NCI-H187 treated with DMSO at 0.1 percent for 48 hours (cell line): Measurements from ENCODE around the gene NTSR1.

Experiments used
- DNase-seq: peaks from one replicate; lab custom pipeline; 2025; lab: John Stamatoyannopoulos, UW

NTSR1 gene

GRCh38 chr20:62787321-62787720 lies 78.7 kb downstream of the NTSR1 start:
- no peak for DNase-seq

GRCh38 chr20:62787866-62788265 lies 79.2 kb downstream of the NTSR1 start:
- DNase-seq: no peak

- no peak for DNase-seq
Measured at GRCh38 chr20:62788607-62789006, 80.0 kb downstream of the NTSR1 start.

- DNase-seq: no peak
Measured at GRCh38 chr20:62790075-62790474, 81.4 kb downstream of the NTSR1 start.

- DNase-seq: peak; percentile 60
Measured at GRCh38 chr20:62791301-62792181, 82.9 kb downstream of the NTSR1 start.

GRCh38 chr20:62792182-62792939 lies 83.7 kb downstream of the NTSR1 start:
- DNase-seq: no peak

- DNase-seq: peak; percentile 20
Measured at GRCh38 chr20:62792940-62793756, 84.5 kb downstream of the NTSR1 start.

GRCh38 chr20:62793757-62794006 lies 85.0 kb downstream of the NTSR1 start:
- DNase-seq: no peak

GRCh38 chr20:62794007-62794724 lies 85.5 kb downstream of the NTSR1 start:
- peak; percentile 43 for DNase-seq

GRCh38 chr20:62795023-62795761 lies 86.6 kb downstream of the NTSR1 start:
- DNase-seq: no peak

- DNase-seq: no peak
Measured at GRCh38 chr20:62796699-62797491, 88.3 kb downstream of the NTSR1 start.

GRCh38 chr20:62797671-62798532 lies 89.3 kb downstream of the NTSR1 start:
- DNase-seq: no peak

GRCh38 chr20:62799036-62799435 lies 90.4 kb downstream of the NTSR1 start:
- no peak for DNase-seq

- no peak for DNase-seq
Measured at GRCh38 chr20:62799459-62799858, 90.8 kb downstream of the NTSR1 start.

- DNase-seq: no peak
Measured at GRCh38 chr20:62799873-62800272, 91.2 kb downstream of the NTSR1 start.

- no peak for DNase-seq
Measured at GRCh38 chr20:62800314-62801259, 92.0 kb downstream of the NTSR1 start.

- DNase-seq: no peak
Measured at GRCh38 chr20:62801284-62802010, 92.8 kb downstream of the NTSR1 start.
